Ammon's horn (tissue), 1 donor: ENCODE results near the gene CHSY3.
A peak's percentile ranks its signal among the peaks of the same experiment; 100 is the strongest.

Source experiments
- DNase-seq: peaks from one replicate; pipeline ENCODE4 v3.0.0-alpha.2; 2016; ENCODE audit warnings: low spot score

CHSY3 gene

DNA sequence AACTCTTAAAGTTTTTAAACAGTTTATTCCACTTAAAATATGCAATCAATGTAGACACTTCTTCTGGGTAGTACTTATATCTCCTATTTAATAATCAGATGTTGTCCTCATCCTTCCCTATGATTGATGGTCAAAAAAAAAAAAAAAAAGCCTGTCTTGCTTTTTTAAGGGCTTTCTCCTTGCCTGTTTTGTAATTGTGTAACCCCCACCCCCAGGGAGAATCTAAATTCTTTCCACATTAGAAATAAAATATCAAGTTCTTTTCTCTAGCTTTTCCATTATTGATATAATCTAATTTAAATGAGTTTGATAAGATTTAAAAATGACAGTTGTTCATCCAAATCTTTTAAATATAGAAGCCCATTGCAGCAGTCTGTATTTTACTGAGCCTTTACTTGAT is 119.7 kb downstream of the CHSY3 start:
- DNase-seq: no peak

DNA sequence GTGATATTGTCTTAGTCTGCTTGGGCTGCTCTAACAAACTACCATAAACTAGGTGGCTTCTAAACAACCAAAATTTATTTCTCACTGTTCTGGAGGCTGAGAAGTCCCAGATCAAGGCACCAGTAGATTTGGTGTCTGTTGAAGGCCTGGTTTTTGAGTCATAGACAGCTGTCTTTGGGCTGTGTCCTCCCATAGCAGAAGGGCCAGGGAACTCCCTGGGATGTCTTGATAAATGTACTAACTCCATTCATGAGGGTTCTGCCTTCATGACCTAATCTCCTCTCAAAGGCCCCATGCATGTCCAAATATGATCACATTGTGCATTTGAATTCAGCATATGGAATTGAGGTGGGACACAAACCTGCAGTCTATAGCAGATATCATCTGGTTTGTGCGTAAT is 121.2 kb downstream of the CHSY3 start:
- DNase-seq: no peak

DNA sequence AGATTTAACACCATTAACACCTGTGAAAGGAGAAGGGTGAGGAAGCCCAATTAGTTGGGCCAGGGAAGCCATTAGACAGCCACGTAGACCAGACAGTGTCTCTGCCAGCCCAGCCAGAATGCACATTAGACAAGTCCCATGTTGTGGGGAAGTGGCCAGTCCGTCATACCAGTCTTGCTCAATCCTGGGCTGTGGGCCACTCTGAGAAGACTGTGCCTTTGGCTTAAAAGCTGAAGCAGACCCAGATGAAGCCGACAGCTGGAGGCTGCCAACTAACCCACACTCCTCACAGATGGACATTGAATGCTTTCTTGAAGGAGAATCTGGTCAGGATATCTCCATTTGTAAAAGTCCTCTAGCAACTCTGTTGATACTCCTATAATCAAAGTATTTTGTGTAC is 128.5 kb downstream of the CHSY3 start:
- DNase-seq: peak; percentile 82

DNA sequence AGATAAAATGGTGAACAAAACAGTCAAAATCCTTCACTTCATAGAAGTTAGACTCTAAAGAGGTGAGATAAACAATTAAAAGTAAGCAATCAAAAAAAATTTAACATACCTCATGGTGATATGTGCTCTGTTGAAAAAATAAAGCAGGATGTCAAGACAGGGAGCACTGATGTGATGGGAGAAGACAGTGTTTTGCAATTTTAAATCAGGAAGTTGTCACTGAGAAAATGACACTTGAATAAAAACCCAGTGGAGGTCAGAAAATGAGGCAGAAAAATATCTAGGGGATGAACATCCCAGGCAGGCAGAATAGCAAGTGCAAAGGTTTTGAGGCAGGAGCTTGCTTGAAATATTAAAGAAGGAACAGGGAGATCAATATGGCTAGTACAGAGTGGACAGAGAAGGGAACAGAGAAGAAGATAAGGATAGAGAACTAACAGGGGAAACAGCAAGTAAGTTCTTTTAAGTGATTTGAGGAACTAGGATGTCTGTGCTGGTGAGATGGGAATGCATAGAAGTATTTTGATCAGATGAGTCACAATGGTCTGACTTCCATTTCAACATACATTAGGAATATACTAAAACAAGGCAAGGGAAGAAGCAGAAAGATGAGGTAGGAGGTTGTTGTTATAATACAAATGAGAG is 130.4 kb downstream of the CHSY3 start:
- DNase-seq: peak; percentile 18

DNA sequence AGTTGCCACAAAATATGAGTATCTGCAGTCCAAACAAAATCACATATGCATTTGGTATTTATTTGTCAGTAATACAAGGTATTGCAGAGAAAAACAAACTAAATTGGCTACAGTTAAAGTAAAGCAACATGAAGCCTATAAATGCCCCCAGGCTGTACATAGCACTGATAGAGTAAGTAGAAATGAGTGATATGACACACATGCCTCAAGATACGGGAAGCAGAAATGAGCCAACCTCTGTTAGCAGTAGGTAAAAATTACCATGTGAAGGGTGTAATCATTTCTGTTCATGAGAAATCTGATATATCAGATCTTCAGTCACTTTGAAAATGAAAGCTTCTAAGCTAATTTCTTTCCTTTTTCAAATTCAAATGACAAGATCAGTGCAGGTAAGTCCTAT is 131.1 kb downstream of the CHSY3 start:
- DNase-seq: no peak

DNA sequence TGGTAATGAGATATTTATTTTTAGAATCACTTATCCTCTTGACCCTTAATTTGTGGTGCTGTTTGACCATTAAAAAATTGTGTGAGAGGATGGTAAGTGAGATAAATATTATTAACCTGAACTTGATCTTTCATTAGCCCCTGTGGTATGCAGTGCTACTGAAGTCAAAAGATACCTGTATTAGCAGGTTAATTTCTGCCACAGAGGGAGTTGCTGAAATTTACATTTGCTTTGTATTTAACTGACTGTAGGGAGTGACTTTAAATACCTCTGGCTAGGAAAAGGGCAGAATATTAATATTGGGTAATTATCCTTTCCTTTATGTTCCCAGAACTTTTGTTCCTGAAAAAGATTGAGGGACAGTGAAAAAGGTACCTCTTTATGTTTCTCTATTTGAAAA is 133.6 kb downstream of the CHSY3 start:
- DNase-seq: no peak

DNA sequence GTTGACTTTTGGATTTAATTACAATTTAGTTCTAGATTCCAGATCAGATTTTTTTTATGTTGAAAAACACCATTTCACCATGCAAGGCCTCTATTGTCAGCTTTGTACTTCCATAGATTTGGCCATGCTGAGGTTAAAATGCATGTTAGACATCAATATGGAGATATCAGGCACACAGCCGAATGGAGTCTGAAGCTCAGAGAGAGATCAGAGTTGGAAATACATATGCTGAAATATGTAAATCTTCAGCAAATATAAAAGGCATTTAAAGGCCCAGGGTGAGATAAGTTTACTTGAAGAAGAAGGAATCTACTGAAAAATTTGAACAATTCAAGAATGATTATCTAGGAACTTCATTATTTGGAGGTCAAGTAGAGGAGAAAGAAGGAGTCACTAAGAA is 139.6 kb downstream of the CHSY3 start:
- no peak for DNase-seq

DNA sequence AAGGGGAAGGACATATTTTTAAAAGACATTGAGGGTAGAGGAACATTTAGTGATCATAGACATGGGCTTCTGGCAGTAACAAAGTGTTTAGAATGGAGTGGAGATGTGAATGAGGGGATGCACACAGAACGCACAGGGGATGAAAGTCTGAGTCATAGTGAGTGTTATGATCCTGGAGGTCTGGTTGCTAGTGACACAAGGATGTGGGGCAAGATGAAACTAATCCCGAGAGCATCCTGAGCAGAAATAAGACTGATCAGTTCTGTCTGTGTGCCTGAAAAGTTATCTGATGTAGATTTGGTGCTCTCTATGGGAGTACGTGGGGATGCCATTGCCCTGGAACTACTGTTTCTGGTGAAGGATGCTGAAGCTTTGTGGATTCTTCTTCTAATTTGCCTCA is 141.1 kb downstream of the CHSY3 start:
- DNase-seq: no peak

DNA sequence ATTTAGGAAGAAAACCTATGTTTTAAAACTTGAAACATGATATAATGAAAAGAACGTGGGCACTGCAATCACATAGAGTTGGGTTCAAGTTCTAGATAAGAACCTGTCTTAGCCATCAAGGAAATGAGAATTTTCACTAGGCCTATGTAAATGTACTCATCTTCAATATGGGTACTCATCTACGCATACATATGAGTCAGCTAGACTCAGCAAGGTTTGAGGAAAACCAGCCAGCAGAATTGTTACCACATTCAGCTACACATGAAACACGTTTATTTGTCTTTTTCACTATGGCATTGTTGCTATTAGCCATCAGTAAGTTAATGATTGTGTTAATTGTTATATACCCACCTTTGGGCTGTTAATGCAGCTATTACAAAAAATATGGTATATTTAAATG is 146.3 kb downstream of the CHSY3 start:
- DNase-seq: no peak

DNA sequence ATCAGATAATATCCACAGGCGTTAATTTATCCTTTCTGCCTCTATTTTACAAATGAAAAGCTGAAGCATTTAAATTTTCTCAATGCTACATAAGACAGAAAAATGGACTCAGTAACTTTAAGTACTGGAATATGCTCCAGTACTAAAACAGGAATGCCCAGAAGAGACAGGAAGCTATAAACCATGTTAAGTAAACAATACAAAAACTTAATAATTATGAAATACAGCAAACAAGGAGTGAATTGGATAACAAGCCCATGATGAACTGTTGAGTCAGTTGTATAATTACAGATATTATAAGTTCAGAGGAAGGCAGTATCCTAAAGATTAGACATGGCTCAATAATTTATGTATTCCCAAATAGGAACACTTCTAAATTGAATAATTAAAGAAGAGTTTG is 148.5 kb downstream of the CHSY3 start:
- no peak for DNase-seq

DNA sequence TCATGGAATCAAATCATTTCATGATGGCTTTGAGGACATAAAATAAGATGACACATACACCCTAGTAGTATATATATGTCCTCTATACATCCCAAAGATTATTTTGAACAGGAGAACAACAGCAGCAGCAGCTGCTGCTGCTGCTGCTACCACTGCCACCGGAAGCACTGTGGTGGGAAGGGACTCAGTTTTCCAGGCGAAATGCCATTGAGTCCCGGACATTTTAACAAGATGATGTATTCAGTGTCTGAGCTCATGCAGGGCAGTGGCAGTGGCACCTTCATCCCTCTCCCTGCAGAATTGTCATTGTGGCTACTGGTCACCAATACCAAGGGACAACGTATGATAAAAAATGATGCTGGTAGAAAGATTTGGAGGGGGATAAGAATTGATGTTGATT is 151.3 kb downstream of the CHSY3 start:
- DNase-seq: no peak

DNA sequence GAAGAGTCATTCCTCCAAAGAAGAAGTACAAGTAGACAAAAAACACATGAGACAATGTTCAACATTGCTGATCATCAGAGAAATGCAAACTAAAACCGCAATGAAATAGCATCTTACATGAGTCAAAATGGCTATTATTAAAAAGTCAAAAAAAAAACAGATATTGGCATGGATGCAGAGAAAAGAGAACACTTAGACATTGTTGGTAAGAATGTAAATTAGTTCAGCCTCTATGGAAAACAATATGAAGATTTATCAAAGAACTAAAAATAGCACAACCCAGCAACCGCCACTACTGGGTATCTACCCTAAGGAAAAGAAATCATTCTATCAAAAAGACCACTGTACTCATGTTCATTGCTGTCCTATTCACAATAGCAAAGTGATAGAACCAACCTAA is 157.5 kb downstream of the CHSY3 start:
- DNase-seq: no peak

DNA sequence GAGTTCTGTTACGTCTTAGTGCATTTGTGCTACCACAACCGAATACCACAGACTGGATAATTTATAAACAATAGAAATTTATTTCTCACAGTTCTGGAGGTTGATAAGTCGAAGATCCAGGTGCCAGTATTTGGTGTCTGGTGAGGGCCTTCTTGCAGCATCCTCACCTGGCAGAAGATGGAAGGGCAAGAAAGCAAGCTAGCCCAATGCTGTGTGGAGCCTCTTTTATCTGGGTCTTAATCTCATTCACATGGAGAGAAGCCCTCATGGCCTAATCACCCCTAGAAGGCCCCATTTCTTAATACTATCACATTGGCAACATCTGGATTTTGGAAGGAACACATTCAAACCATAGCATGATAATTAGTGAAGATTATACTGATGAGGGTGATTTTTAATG is 159.3 kb downstream of the CHSY3 start:
- no peak for DNase-seq

DNA sequence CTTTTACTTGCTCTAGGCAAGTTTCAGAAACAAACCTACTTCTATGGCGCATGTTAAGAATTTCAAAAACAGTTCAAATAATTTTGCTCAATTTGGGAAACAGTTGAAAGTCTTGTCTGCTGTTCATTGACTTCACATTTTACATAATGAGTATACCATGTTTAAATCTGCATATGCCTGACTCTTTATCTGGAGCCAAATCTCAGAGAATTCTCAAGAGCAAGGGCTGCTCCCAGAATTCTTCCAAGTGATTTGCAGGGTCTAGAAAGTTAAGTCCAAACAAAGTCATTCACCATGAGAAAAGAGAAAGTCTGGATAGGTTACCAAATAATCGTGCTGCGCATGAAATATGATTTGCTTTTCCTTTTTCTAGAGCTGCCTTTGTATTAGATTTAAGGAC is 160.2 kb downstream of the CHSY3 start:
- DNase-seq: no peak

DNA sequence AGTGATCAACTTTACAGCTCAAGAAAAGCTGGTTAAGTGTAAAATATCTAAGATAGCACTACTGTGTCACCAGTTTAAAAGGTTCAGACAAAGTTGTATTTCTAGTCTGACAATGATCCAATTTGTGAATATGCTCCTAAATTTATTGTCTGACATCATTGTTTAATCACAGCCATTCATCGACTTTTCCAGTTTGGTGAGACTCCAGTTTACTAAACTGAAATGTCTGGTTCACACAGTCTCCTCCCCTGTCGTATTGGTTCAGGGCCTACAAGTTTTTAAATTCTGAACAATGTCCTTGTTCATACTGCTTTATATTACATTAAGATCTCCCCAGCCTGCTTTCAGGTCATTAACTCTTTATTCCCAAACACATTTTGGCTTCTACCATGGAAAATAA is 161.4 kb downstream of the CHSY3 start:
- DNase-seq: no peak

DNA sequence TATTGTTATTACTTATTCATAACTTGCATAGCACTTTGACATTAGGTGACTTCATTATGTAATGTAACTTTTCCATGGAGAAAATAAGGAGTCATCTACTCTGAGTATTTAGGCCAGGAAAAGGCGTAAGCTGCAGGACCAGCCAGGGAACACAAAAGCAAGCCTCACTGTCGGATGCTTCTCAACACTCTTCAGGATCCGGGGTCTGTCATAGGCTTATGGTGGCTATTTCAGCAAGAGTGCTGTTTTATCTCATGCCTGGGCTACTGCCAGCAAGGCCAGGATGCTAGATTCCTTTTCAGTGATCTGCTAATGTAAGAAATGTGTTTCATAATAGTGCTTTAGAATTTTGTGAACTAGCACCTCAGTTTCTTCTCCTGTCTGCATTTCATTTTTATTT is 162.4 kb downstream of the CHSY3 start:
- no peak for DNase-seq

DNA sequence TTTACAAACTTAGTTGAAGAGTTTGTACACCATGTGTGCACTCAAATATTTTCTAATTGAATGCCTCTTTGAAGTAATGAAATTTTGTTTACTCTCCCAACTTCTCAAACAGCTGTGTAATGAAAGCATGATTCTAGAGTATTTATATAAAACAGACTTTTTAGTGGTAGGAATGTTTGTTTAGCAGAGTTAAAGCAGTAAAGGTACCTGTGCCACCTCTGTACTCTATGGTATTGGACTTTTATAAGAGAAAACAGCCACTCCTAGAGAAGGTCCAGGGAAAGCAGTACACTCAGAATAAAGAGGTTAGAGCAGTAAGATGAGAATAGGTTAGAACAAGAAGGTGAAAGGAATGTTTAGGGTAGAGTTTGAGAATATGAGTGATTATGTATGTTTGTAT is 163.1 kb downstream of the CHSY3 start:
- no peak for DNase-seq

DNA sequence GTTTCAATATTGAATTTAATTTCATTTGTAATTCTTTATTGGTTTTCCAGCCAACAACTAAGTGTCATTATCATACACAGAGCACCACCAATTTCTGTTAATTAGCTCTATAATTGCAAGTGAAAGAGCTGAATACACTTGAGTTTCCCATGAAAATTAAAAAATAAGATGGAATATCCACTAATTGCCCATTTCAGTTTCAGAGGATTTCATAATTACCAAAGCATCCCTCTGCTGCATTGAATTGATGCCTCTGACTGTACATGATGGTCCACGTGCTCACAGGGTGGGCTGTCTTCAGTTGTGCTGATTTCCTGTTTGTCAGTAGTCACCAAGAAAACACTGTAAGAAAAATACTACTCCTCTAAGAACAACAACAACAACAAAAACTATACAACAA is 163.8 kb downstream of the CHSY3 start:
- no peak for DNase-seq

DNA sequence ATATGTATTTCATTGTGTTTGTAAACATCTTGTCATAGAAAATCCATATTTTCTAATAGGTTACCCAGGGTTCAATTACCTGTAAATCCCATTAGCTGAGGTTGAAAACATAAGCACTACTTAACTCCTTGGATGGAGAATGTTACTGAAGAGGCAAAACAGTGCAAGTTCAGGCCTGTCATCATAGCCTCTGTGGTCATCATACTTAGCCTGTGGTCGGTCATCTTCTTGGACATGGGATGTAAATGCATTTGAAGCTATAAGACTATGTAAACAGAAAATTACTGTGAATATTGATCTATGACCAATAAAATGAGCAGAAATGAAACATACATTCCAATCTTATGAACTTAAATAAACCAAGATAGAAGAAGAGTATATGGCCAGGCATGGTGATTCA is 164.7 kb downstream of the CHSY3 start:
- DNase-seq: no peak

DNA sequence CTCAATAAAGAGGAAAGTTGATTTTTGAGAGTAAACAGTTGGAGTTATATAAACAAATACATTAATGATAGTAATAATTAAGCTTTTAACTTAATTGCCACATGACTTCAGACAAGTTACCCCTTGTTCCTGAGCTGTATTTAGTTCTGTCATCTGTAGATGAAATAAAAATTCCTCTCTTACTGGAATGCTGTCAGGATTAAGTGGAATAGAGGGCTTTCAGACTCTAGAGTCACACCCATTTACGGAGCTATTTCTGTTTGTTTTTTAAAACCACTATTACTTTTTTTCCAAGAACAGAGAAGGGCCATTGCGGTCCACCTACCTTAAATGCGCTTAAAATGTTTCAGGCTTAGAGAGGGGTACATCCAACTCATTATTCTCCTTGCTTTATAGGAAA is 170.6 kb downstream of the CHSY3 start:
- DNase-seq: no peak

DNA sequence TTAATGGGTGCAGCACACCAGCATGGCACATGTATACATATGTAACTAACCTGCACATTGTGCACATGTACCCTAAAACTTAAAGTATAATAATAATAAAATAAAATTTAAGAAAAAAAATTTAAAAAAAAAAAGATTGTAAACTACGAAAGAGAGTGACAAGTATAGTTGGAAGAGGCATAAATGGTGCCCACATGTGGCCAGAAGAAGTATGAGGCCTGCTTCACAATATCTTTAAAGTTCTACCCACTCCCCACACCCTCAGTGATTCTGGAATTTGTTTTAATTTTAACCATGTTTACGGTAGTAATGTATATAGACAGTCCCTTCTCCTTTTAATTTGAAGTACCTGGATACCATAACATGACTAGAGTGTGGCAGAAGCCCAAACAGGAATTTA is 172.7 kb downstream of the CHSY3 start:
- DNase-seq: no peak

DNA sequence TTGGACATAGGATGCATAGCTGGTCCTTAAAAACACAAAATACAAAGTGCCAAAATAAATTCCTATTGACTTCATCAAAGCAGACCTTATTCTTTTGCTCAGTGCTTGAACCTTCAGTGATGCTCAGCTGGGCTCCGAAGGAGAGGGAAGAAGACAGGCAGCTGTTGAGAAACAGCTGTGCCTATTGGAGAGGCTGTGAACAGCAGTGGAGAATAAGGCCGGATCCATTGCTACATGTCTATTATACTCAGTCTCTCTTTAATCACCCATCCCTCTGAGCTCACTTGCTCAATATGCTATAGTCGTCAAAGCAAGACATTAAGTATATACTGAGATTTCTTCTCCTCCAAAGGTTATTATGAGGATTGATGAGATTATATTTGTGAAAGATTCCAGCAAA is 174.4 kb downstream of the CHSY3 start:
- no peak for DNase-seq

DNA sequence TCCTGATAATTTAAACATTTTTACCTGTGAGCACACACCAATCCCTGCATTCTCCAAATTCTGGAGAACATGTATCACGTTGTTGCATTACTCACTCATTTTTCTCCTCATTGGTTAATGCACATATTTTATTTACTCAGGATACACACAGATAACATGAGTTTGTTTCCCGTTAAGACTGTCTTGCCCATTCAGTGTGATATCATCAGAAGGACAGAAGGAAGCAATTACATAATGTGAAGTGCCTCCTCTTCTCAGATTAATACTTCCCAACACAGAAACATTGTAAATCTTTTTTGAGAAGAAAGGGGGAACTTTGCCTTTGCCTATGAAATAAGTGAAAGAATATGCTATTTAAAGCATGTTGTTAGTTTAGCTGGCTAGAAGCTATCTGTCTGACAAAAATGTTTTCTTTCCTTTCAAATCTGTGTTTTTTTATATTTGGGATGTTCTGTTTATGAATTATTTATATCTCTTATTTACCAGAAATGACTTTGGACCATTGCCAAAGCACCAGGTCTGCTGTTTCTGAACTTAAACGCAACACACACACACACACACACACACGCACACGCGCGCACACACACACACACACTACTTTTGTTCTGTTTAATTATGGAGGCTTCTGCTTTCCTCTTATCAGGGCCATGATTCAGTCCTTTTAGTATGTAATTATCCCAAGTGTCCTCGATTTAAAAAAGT is 186.5 kb downstream of the CHSY3 start:
- DNase-seq: no peak

DNA sequence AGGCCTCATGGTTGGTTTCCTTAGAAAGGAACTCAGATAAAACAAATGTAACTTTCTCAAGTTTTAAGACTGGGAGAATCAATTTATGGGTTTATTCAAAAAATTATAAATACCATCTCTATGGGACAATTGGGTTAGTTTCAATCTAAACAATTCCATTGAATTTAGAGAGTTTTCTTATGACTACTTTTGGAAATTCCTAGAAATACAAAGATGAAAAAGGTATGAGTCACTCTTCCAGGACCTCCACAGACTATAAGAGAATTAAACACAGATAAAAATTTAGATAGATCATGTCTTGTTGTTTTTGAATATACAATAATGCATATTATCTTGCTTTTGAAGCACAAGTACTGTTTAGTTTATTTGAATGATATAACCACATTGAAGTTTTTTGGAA is 188.7 kb downstream of the CHSY3 start:
- DNase-seq: no peak
